GM12878 (cell line): Measurements from ENCODE around the gene SCYGR1.

Experiments
- CHD1 ChIP-seq: IDR thresholded peaks from 2 replicates; pipeline ENCODE4 v1.6.1; 2012; ENCODE audit warnings: low read depth, low read length, improper control_type of control experiment
- CHD4 ChIP-seq: fragments of 200-600 bp; sonication (generic); IDR thresholded peaks from 2 replicates; pipeline ENCODE4 v1.6.1; 2016; ENCODE audit warnings: mild to moderate bottlenecking
- EP300 ChIP-seq, 2 experiments: fragments of 150-350 bp in 1 of 2; IDR thresholded peaks; 2 replicates each; pipeline ENCODE4 v1.6.1; 2011 to 2012; ENCODE audit warnings: low read depth in 2 of 2, low read length in 2 of 2, borderline replicate concordance in 1 of 2, improper control_type of control experiment in 1 of 2, inconsistent platforms in 1 of 2; ENCODE audit not compliant: control insufficient read depth in 1 of 2
- EZH2 ChIP-seq: IDR thresholded peaks from 2 replicates; pipeline ENCODE4 v1.6.1; 2012; ENCODE audit warnings: low read depth, mild to moderate bottlenecking, control low read depth, inconsistent platforms, low read length, borderline replicate concordance; ENCODE audit not compliant: control insufficient read depth
- NFXL1 ChIP-seq: fragments of 450-650 bp; IDR thresholded peaks from 2 replicates; pipeline ENCODE4 v1.6.1; 2017; ENCODE audit warnings: antibody characterized with exemption, mild to moderate bottlenecking, borderline replicate concordance
- POLR2A ChIP-seq: IDR thresholded peaks from 2 replicates; pipeline ENCODE4 v1.6.1; 2011; ENCODE audit warnings: low read depth, mild to moderate bottlenecking, low read length
- TF ChIP-seq, protein P1 (sequence below), 3 experiments: IDR thresholded peaks in 2 of 3; conservative IDR thresholded peaks in 1 of 3; 2 replicates each; pipeline ENCODE4 v1.5.1; 2011; ENCODE audit warnings: low read depth in 3 of 3, low read length in 3 of 3, mild to moderate bottlenecking in 3 of 3, control low read depth in 2 of 3, moderate library complexity in 2 of 3, inconsistent platforms in 1 of 3, mixed read lengths in 1 of 3; ENCODE audit not compliant: control insufficient read depth in 2 of 3, insufficient read depth in 1 of 3; ENCODE audit errors: extremely low read depth in 1 of 3
- TF ChIP-seq, protein P2 (sequence below): fragments of 450-650 bp; IDR thresholded peaks from 2 replicates; pipeline ENCODE4 v1.6.1; 2017; ENCODE audit warnings: antibody characterized with exemption, mild to moderate bottlenecking, moderate library complexity

DNA sequence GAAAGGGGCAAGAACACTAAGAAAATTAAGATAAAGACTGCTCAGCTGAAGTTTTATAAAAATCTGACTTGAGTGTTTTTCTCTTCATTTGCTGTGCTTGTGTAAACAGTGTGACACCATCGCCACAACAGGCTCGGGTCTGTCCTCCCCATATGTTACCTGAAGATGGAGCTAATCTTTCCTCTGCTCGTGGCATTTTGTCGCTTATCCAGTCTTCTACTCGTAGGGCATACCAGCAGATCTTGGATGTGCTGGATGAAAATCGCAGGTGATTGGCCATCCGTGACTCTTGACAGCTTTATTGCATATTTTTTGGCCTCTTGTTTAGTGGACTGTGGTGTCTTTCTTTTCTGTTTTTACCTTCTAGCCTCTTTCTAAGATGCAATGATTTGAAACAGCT lies 40.6 kb downstream of the SCYGR1 start:
- TF ChIP-seq, protein P1, sequence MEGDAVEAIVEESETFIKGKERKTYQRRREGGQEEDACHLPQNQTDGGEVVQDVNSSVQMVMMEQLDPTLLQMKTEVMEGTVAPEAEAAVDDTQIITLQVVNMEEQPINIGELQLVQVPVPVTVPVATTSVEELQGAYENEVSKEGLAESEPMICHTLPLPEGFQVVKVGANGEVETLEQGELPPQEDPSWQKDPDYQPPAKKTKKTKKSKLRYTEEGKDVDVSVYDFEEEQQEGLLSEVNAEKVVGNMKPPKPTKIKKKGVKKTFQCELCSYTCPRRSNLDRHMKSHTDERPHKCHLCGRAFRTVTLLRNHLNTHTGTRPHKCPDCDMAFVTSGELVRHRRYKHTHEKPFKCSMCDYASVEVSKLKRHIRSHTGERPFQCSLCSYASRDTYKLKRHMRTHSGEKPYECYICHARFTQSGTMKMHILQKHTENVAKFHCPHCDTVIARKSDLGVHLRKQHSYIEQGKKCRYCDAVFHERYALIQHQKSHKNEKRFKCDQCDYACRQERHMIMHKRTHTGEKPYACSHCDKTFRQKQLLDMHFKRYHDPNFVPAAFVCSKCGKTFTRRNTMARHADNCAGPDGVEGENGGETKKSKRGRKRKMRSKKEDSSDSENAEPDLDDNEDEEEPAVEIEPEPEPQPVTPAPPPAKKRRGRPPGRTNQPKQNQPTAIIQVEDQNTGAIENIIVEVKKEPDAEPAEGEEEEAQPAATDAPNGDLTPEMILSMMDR (IDR thresholded peaks at IDR 0.05 in 2 of 3, conservative IDR thresholded peaks at IDR 0.05 in 1 of 3; ENCODE audit: control insufficient read depth in 2 of 3, extremely low read depth in 1 of 3, insufficient read depth in 1 of 3, low read depth in 3 of 3, low read length in 3 of 3): no peak
- no peak for TF ChIP-seq EZH2
- no peak for TF ChIP-seq POLR2A
- TF ChIP-seq NFXL1: no peak
- no peak for TF ChIP-seq CHD1
- TF ChIP-seq EP300 (IDR thresholded peaks at IDR 0.05; ENCODE audit: borderline replicate concordance in 1 of 2, control insufficient read depth in 1 of 2, low read depth in 2 of 2, low read length in 2 of 2): no peak
- no peak for TF ChIP-seq CHD4
- TF ChIP-seq, protein P2, sequence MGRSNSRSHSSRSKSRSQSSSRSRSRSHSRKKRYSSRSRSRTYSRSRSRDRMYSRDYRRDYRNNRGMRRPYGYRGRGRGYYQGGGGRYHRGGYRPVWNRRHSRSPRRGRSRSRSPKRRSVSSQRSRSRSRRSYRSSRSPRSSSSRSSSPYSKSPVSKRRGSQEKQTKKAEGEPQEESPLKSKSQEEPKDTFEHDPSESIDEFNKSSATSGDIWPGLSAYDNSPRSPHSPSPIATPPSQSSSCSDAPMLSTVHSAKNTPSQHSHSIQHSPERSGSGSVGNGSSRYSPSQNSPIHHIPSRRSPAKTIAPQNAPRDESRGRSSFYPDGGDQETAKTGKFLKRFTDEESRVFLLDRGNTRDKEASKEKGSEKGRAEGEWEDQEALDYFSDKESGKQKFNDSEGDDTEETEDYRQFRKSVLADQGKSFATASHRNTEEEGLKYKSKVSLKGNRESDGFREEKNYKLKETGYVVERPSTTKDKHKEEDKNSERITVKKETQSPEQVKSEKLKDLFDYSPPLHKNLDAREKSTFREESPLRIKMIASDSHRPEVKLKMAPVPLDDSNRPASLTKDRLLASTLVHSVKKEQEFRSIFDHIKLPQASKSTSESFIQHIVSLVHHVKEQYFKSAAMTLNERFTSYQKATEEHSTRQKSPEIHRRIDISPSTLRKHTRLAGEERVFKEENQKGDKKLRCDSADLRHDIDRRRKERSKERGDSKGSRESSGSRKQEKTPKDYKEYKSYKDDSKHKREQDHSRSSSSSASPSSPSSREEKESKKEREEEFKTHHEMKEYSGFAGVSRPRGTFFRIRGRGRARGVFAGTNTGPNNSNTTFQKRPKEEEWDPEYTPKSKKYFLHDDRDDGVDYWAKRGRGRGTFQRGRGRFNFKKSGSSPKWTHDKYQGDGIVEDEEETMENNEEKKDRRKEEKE: no peak
